Measurements from ENCODE around the gene UQCR10. TPM values are rescaled to one million over a fixed set of nuclear protein-coding genes. Genes with fewer than 3 reads are reported as not detected.

Gene UQCR10
- total RNA-seq, 1 donor from 2014 or later = 381 TPM

- intact Hi-C loops (cut with DNase I) = no loop called here
- DNase-seq = no peak
- ATAC-seq (ENCODE audit: poor library complexity) = no peak
Observed at GRCh38 chr22:29786031-29786430, 18.9 kb downstream of the UQCR10 start.

DNA sequence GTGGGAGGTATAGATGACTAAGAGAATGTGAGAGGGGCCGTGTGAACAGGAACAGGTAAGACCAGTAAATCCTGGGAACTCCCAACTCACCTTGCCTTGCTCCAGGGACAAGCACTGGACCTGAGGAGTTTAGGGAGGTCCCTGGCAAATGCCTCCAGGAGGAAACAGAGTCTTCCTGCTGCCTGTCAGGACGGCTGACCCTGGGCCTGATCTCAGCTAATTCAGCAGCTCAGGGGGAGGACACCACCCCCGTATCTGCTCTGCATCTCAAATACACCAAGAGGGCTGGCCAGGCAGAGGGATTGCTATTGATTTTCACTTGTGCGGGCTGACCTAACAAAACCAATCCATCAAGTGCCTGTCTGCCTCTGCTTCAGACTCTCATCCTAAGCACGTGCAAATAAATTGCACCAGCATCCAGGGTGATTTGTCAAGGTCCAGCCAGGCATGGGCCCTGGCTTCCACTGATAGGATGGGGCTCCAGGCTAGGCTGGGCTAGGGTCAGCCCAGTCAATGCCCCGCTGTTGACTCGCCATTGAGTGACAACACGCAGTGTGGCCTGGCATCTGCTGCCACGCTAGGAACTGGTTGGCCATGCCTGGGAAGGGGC lies 20.3 kb downstream of the UQCR10 start:
- DNase-seq (no peak), ATAC-seq (ENCODE audit: poor library complexity) (no peak)
- intact Hi-C loops (cut with DNase I) = no loop called here

- DNase-seq (no peak), ATAC-seq (ENCODE audit: poor library complexity) (no peak)
- intact Hi-C loops (cut with DNase I) = no loop called here
Observed at GRCh38 chr22:29788339-29789279, 21.4 kb downstream of the UQCR10 start.

GRCh38 chr22:29790061-29790460 lies 22.9 kb downstream of the UQCR10 start:
- intact Hi-C loops (cut with DNase I) = no loop called here
- DNase-seq = no peak
- ATAC-seq (ENCODE audit: poor library complexity) = no peak

- ATAC-seq (ENCODE audit: poor library complexity) = no peak
Observed at GRCh38 chr22:29793396-29793795, 26.2 kb downstream of the UQCR10 start.

GRCh38 chr22:29795663-29796062 lies 28.5 kb downstream of the UQCR10 start:
- no peak for ATAC-seq (ENCODE audit: poor library complexity)
- no peak for DNase-seq
- intact Hi-C loops (cut with DNase I) = no loop called here

More at GRCh38 chr22:29793396-29793795, 26.2 kb downstream of the UQCR10 start:
- DNase-seq = no peak
- intact Hi-C loops (cut with DNase I) = no loop called here

- intact Hi-C loops (cut with DNase I) = no loop called here
- ATAC-seq (ENCODE audit: poor library complexity) = no peak
Observed at GRCh38 chr22:29797351-29797750, 30.2 kb downstream of the UQCR10 start.

GRCh38 chr22:29798318-29798717 lies 31.1 kb downstream of the UQCR10 start:
- DNase-seq = no peak
- intact Hi-C loops (cut with DNase I) = no loop called here
- ATAC-seq (ENCODE audit: poor library complexity) = no peak

More at GRCh38 chr22:29797351-29797750, 30.2 kb downstream of the UQCR10 start:
- DNase-seq = no peak

DNA sequence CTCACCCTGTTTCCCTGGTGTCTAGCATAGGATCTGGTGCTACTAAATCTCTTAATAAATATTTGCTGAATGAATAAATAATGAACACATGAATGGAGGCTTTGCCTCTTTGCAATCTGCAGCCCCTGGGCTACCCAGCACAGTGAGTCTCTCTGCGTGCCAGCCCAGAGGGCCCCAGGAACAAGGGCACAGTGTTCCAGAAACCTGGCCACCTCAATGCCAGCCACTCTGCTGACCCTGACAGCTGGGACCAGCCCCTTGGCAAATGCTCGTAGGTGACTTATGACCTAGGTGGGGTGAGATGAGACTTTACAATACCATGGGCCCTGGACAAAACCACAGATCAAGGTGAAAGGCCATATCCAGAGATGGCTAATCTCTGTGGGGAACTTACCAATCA lies 31.6 kb downstream of the UQCR10 start:
- ATAC-seq (ENCODE audit: poor library complexity) (peak; percentile 75), DNase-seq (peak; percentile 56)
- intact Hi-C loops (cut with DNase I) = no loop called here

GRCh38 chr22:29799217-29799680 lies 32.1 kb downstream of the UQCR10 start:
- DNase-seq = peak; percentile 93
- ATAC-seq (ENCODE audit: poor library complexity) = peak; percentile 96
- intact Hi-C loops (cut with DNase I) = no loop called here

DNA sequence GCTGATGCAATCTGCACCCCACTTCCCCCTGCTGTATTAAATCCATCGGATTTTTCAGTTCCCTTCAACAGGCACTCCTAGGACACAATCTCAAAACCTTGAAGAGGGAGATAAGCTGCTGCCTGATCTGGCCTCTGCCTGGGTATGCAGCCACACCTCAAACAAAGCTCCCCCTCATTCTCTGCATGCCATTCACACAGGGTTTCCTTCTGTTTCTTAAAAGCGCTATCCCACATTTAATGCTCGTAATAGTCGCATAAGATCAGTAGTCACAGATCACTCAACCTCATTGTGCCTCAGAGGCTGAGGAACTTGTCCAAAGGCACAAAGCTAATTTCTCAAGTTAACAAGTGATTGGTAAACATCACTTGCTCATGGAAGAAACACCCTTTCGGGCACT lies 34.0 kb downstream of the UQCR10 start:
- ATAC-seq (ENCODE audit: poor library complexity) (no peak), DNase-seq (no peak)
- intact Hi-C loops (cut with DNase I) = no loop called here

- ATAC-seq (ENCODE audit: poor library complexity) = no peak
- no peak for DNase-seq
- intact Hi-C loops (cut with DNase I) = no loop called here
Observed at GRCh38 chr22:29801796-29802195, 34.6 kb downstream of the UQCR10 start.

- intact Hi-C loops (cut with DNase I) = no loop called here
- DNase-seq (no peak), ATAC-seq (ENCODE audit: poor library complexity) (no peak)
Observed at GRCh38 chr22:29803190-29803589, 36.0 kb downstream of the UQCR10 start.

DNA sequence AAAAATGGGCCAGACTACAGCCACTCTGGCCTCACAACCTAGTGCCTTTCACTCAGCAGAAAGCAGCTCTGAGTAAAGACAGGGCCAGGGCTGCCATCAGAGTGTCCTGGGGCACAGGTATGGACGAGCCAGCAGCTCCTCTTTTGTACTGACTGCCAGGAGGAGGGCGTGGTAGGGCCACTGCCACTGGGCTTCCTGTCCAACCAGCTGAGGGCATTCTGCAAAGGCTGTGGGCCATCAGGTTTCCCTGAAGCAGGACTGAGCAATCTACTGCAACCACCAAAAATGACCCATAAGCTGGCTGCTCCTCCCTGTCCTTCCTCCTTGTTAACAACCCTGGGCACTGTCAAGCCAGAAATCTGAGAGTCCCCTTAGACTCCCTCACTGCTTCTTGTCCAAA lies 37.8 kb downstream of the UQCR10 start:
- ATAC-seq (ENCODE audit: poor library complexity) = no peak
- intact Hi-C loops (cut with DNase I) = no loop called here
- DNase-seq = no peak

DNA sequence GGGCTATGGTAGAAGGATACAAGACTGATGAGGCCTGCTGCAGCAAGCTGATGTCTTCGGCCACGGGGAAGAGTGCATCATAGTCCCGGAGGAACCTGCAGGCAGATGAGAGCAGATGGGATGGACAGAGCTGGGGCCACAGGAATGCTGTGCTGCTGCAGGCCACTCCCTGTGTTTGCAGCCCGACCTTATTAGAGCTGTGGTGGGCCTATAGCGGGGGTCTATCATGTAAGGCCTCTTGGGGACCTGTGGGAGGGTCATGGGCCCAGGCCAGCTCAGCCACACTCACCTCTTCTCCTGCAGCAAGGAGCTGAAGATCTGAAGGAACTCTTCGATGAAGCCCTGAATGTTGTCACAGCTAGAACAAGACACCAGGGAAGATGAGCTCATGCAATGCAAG lies 39.0 kb downstream of the UQCR10 start:
- intact Hi-C loops (cut with DNase I) = no loop called here
- DNase-seq (no peak), ATAC-seq (ENCODE audit: poor library complexity) (no peak)

GRCh38 chr22:29810216-29810615 lies 43.0 kb downstream of the UQCR10 start:
- ATAC-seq (ENCODE audit: poor library complexity) (no peak), DNase-seq (no peak)
- intact Hi-C loops (cut with DNase I) = no loop called here

GRCh38 chr22:29811377-29811776 lies 44.2 kb downstream of the UQCR10 start:
- DNase-seq = no peak
- ATAC-seq (ENCODE audit: poor library complexity) = no peak
- intact Hi-C loops (cut with DNase I) = no loop called here

- ATAC-seq (ENCODE audit: poor library complexity) (no peak), DNase-seq (no peak)
- intact Hi-C loops (cut with DNase I) = no loop called here
Observed at GRCh38 chr22:29813126-29813525, 46.0 kb downstream of the UQCR10 start.

- ATAC-seq (ENCODE audit: poor library complexity) (no peak), DNase-seq (no peak)
- intact Hi-C loops (cut with DNase I) = no loop called here
Observed at GRCh38 chr22:29813563-29813962, 46.4 kb downstream of the UQCR10 start.

- DNase-seq = no peak
- intact Hi-C loops (cut with DNase I) = no loop called here
- no peak for ATAC-seq (ENCODE audit: poor library complexity)
Observed at GRCh38 chr22:29814003-29814402, 46.8 kb downstream of the UQCR10 start.
